Kidney tubule cell (primary cell): ENCODE measurements around the gene UMAD1.

ENCODE experiments used
- DNase-seq: peaks from one replicate; pipeline ENCODE4 v3.0.0-alpha.2; 2018; ENCODE audit warnings: low spot score

Gene UMAD1

DNA sequence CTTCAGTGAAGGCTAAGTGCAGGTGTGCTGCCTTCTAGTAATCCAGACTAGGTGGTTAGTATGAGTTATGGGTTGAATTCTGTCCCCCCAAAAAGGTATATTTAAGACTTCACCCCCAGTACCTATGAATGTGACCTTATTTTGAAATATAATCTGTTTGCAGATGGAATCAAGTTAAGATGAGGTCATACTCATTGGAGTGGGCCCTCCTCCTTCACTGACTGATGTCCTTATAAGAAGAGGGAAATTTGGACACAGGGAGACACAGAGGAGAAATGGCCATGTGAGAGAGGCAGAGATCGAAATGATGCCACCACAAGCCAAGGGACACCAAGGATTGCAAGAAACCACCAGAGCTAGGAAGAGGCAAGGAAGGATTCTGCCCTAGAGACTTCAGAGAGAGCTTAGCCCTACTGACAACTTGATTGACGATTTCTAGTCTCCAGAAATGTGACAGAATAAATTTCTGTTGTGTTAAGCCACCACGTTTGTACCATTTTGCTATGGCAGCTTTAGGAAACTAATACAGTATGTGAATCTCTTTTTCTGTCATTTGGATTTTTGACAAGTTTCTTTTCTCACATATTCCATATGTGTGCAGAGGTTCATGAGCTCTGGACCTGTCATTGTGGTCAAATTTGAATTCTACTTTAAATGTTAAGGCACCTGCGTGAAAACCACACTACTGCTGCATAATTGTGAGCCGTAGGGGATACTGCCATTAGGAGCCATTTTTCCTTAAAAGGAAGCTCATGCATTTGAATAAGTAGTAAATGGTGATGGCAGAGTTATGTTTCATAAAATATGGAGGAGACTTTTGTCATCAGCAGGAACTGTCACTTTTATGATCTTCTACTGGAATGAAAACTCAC lies 80.4 kb downstream of the UMAD1 start:
- no peak for DNase-seq

DNA sequence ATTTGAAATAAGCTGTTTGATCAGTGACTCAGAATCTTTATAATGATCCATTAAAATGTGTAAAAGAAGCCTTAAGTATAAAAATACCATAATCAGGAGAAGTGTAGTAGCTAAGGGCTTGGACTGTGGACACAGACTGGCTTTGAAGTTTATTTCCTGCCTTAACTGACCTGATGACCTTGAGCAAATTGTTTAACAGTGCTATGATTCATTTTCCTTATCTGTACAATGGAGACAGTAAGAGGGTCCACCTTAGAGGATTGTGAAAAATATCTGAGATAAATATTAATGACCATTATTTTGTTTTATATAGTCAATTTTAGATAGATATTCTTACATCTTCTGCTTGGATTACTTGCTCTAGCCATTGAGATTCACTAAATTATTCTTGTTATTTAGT lies 91.2 kb downstream of the UMAD1 start:
- no peak for DNase-seq

DNA sequence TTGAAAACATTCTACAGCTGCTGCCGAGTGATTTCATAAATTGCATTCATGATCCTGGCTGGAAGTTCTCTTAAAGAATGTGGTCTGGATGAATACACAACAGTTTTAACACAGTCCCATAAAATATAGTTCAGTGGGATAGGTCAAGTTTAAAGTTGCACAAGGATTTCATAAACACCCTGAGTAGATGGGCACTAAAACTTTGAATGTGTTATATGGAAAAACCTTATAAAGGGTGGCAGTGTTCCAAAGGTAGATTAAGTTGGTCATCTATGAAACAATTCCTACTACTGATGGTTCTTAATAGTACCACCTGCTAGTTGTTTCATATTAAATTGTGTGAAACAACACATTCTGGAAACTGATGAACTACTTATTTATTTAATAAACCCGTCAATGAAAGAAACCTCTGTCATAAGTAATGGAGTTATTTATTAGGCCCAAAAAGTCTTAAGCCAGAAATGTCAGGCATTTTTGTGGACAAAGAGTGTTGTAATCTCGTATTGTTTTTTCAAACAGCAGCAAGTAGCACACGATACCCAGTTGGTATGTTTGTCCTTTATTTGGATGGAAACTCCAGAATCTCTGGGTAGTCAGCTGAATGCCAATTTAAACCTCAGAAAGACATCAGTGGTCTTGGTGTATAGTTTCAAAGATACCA lies 92.2 kb downstream of the UMAD1 start:
- no peak for DNase-seq

DNA sequence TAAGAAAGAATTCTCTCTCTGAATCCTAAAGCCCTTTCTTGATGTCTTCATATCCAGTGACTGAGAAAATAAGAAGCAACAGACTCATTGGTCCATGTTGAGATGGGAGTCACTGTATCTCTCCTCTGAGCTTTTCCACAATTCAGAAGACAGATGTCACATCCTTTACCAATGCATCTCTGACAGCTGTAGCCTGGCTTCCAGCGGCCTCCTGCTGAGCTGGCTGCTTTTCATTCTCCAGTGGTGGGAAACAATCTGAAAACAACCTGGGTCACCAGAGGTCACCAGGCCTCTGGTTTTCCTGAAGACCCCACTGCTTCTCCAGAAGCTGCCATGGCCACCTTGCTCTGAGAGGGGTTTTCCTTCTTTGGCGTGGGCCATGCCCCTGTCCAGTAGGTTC lies 96.1 kb downstream of the UMAD1 start:
- DNase-seq = no peak

DNA sequence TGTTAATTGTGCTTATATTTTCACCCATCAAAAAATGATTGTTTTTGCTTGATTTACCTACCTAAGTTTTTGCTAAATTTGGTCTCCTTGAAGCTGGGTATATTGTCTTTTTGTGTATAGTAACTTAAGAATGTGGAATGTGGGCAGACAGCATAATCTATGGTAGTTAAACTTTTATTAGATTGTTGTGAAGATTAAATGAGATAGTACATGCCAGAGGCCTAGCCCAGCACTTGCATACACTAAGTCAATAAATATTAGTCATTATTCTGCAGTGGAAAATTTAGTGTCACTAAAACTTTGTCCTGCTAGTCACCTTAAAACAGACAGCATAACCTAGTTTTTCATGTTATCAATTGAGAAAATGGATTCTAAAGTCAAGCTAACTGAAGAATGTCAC lies 97.1 kb downstream of the UMAD1 start:
- DNase-seq = no peak

DNA sequence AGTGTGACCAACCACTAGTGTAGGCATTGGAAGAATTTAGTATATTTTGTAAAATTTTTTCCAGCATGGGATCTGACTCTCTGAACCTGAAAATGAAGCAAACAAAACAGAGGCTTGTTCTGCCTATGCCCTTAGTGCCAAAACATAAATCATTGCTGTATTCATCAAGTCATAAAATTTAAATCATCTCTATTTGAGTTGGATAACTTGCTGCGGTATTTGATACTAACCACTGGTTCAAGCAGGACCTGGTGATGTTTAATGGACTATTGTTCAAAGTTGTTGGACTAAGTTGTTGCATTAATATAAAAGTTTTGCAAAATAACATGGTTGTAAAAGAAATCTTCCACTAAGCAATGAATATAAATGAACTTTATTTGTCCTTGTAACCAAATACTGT lies 97.6 kb downstream of the UMAD1 start:
- no peak for DNase-seq

DNA sequence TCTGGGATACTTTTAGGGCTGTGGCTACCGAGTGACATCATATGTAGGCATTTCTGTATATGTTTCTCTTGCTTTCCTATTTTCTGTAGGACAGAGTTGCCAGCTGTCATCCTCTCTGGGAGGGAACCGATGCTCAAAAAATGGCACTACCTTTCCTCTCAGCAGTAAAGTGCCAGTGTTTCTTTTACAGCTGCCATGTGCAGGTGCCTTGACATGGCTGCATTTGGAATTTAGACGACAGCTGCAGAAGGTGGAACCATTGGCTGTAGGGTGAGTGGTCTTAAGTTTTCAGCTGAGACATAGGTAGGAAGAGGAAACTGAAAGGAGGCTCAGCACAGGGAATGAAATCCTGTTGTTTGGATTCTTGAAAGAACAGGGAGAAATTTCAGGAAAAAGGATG lies 98.1 kb downstream of the UMAD1 start:
- DNase-seq = no peak

DNA sequence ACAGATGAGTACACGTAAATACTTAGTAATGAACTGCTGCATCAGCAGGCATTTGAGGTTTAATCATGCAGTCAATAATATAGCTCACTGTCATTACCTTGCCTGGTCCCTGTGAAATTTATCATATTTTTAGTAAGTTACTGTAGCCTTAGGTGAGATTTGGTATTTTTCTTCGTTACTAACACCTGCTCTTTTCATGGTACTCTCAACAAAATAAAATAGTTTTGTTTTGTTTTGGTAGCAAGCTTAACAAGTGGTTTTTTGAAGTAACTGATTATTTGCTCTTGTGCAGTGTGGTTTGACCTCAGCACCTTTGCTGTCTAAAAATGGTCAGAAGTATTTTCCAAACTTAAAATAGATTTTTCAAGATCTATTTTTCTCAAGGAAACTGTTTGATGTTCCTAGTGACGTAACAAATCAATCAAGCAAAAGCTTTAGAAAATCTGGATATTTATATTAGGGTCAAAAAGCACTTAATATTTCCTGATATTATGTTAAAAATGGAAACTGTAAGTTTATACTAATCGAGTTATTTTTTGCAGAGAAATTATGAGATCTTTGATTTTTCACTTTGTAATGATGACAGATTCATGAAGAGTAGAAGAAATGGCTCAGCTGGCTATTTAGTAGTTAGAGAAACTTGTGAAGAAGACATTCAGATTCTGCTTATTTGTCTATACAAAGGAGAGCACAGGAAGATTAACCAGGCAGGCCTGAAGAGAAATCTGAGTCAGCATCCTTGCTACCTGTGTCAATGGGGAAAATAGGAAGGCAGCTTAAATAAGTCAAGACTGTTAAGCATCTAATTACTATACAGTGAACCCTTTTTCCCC lies 98.9 kb downstream of the UMAD1 start:
- peak; percentile 3 for DNase-seq

DNA sequence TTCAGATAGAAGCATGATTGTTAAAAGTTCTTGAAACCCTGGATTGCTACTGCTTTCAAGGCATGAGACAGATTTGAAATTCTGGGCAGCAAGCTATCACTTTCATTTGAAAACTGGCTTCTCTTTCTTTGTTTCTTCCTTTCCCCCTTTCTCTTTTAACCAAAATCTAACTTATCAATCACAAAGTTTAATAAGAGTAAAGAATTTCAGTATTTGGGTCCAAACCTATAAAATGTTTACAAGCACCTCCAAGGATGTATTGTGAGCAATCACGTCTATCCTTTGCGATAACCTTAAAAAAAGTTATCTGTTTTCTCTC lies 99.4 kb downstream of the UMAD1 start:
- DNase-seq = no peak

DNA sequence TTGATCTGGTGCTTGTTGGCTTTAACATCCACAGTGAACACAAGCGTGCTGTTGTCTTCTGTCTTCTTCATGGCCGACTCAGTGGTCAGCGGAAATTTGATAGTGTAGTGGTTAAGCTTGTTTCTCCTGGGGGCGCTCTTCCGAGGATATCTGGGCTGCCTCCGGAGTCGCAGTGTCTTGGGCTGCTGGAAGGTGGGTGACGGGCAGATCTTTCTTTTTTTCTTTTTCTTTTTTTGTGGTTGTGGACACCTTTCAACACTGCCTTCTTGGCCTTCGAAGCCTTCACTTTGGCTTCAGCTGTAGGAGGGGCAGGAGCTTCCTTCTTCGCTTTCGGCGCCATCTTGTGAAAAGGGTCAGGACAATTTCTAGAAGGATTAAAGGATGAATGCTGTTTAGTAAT lies 101.7 kb downstream of the UMAD1 start:
- no peak for DNase-seq

DNA sequence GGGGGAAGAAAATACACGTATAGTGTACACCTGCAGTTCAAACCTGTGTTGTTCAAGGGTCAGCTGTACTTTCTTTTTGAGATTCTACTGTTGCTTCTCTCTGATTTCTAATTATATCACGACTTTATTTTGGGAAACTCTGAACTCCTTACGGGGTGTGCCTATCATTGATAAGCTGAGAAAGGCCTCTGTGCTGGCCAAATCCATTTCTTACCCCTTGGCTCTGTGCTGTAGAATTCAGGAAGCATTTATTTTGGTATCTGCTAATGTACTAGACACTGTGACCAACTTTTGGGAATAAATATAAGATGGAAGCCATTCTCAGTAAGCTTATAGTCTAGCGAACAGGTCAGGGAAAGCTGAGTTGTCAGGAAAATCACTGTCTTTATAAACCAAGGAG lies 104.7 kb downstream of the UMAD1 start:
- no peak for DNase-seq

DNA sequence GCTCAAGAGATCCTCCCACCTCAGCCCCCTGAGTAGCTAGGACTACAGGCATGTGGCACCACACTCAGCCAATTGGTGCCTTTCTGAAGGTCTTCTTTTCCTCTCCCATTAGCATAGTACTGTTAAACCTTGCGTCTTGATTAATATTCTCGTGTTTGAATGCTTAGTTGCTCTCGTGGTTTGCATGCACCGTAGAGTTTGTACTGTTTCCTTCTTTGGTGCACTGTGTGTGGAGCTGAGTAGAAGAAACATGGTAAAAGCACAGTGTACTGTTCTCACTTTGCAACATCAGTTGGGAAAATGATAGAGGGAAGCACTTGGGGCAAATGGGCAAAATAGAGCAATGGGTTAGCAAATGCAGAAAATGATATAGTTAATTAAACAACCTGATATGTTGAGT lies 105.4 kb downstream of the UMAD1 start:
- no peak for DNase-seq

DNA sequence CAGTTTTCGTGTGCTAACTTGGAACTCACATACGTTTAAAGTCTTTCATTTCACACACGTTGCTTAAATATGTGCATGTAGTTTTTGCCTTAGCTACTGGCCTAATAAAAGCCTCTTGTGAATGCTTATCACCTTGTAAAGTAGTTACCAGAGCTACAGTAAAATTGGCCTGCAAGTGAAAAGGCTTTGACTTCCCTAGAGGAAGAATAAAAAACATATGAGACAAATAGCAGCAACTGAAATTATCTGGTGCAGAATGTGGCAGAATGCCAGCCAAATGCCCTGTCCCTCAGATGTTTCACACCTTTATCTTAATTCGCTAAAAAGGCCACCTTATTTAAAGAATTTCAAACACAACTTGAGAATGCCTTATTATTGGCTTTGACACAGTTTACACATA lies 105.9 kb downstream of the UMAD1 start:
- DNase-seq = no peak

DNA sequence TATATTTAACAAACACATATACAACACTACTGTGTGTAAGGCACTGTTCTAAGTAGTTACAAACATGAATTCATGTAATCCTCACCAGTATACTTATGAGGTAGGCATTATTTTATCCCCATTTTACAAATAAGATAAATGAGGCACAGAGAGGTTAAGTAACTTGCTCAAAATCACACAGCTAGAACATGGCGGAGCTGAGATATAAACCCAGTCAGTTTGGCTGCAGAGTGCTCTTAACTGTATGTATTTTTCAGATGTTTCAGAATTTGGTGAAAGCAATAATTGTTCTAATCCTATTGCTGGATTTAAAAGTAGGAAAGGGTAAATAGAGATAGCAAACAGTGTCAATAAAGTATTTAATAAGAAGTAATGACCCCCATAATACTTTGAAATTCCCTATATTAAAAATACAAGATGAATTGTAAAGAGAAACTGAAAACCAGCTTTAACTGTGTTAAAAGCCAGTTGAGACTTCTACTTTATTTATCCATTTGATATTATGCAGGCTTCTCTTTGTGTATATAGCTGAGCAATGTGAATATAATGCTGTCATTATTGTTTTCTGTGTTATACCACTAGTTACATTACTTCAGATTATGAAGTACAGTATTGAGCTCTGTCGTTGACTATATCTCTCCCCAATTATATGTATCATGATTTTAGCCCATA lies 110.2 kb downstream of the UMAD1 start:
- no peak for DNase-seq

DNA sequence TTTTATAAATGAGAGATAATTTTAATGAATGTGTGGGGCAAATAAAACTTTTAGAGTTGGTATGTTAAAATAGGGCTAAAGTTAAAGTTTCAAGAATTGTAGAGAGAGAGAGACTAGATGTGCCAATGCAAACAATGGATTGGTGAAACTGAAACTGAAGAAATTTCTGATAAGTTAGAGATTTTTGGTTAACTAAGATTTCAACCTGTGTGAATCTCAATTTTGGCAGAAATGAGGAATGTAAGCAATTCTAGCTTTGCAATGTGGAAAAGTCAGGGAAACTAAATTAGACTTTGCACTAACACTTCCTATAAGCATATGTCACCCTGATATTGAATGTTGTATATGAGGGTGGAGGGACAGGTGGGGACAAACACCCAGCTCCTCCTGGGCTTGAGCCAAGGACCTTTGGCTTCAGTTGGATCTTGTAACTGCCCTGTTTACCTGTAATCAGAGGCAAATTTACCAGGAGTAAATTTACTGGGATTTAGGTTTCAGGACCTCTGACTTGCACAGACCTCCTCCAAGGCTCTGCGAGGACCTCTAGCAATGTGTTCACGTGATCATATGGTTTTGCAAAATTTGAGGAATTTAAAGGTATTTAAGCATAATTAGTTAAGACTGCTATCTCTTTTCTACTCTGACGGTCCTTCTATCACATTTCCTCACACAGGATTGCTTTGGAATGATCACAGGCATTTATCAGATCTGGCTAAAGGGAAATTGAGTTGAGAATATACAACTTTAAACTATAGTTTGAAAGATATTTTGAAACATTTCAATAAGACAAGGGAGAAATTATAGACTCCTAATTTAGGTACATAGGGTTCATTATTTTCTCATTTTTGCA lies 110.9 kb downstream of the UMAD1 start:
- DNase-seq = no peak

DNA sequence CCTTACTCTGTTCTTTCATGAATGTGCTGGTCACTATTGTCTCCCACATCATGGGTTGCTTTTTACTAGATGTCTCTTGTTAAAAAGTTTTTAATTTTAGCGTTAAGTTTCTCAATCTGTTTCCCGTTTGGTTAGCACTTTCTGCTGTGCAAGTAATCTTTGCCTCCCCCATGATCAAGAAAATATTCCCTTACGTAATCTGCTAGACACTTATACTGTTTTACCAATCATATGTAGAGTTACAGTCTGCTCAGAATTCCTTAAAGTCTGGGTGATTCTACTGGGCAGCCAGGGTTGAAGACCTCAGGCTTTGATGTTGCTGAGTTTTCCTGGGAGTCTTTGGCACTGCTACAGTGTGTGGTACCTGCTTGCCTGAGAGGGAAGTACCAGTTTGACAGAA lies 116.0 kb downstream of the UMAD1 start:
- DNase-seq = no peak

DNA sequence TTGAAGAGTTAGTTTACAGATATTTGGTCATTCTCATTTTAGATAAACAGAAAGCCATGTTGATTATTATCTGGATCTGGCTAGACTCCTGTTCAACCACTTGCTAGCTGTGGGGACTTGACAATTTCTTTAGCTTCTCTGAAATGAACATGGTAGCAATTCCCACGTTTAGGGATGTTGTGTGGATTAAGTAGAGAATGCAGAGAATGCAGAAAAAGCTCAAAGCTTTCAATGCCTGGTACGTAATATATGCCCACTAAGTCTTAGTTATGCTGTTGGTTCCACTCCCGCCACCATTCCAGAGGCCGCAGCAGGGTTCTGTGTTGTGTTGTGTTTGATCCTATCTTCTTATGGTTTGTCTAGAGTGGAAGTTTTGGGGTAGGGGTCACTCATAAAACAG lies 117.0 kb downstream of the UMAD1 start:
- DNase-seq = no peak

DNA sequence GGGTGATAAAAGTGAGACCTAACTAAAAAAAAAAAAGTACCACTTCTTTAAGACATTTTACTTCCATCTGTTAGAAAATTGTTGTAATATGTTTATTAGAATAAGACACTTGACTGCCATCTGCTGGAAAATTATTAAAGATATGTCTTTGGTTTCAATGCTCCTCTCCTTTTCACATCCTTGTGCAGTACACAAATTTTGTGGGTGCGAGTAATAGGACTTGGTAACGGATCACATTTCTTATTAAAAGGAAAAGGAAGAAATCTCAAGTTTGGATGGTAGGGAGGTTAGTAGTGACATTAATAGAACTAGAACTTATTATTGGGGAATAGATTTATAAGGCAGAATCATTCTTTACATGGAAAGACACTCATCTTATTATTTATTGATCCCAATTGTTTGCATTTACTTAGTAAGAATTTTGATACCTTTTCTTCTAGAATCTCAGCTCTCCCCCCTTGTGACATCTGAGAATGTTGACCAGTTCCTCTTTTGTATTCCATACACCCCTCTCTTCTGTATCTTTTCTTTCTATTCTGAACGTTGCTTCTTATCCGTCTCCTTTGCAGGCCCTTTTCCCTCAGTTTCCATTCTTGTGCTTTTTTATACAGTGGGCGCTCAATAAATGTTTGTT lies 120.9 kb downstream of the UMAD1 start:
- DNase-seq = peak; percentile 47

DNA sequence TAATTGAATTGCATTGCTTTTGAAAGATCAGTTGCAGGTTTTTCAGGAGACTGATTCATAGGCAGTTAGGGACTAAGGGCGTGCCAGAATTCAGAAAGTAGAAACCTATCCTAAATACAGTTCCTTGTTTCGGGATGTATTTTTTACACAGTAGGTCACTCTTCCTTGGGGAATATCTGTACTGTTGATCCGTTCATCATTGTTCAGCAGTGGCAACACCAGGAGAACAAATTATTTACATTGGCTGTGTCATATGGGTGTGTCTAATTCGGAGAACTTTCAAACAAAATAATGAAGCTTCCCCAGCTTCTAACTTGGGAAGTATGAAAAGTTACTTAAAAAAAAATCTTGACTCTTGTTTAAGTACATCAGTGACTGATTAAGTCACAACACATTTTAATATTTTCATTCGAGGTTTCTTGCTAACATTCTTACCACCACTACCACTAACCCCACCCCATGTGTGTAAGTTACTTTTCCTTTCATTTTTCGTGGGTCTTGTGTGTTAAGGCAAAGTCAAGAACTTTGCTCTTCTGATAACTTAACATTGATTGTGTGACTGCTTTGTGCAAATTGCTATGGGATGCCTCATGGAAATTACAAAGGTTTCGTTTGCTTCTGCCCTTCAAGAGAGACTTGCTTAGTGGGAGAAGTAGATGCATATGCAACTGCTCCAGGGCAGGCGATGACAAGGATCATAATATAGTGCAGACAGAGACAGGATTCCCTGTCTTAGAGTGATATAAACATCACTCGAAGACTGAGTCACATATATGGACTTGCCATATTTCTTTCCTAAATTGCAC lies 121.6 kb downstream of the UMAD1 start:
- no peak for DNase-seq
